ENCODE data around the gene AKAP1.

The AKAP1 gene

GRCh38 chr17:57084802-57085447, at the start of gene AKAP1:
TSS of gene AKAP1 (plus strand) at chr17:57085246. CDS start at chr17:57105465, 20,219 bp downstream.
- DNase-seq (ENCODE audit: low spot score) = peak; percentile 94

GRCh38 chr17:57035971-57036481, 49.0 kb upstream of the AKAP1 start:
- no peak for DNase-seq (ENCODE audit: low spot score)

- DNase-seq (ENCODE audit: low spot score) = no peak
These were observed 47.6 kb upstream of the AKAP1 start for GRCh38 chr17:57037411-57037810.

DNA sequence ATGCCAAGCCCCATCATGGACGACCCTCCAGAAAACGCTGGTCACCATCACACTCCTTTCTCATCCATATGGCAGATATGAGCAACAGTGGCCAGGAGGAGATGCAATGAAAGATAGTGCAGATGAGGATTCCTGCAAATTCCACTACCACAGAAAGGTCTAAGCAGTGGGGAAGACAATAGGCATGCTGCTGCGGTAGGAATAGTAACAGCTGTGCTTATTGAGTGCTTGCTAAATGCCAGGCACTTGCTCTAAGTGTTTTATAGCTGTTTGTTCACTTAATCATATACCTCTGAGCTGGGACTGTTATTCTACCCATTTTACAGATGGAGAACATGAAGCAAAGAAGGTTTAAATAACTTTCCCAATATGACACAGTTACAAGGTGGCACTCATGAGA, 46.6 kb upstream of the AKAP1 start:
- DNase-seq (ENCODE audit: low spot score) = no peak

DNA sequence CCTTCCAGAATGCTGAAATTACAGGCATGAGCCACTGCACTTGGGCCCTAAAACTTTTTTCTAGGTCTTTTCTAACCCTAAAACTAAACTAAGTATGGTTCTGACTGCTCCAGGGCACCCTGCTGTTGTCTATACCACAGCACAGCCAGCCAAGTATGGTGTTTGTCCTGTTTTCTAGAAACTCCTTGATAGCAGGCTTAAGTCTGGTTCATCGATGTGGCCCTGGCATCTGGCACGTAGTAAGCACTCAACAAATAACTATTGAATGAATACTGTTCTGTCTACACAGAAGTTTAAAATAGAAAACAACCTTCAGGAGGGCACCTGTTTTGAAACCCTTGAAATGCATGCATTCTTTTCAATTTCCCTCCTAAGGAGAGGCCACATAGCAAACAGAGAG, 44.5 kb upstream of the AKAP1 start:
- no peak for DNase-seq (ENCODE audit: low spot score)

DNA sequence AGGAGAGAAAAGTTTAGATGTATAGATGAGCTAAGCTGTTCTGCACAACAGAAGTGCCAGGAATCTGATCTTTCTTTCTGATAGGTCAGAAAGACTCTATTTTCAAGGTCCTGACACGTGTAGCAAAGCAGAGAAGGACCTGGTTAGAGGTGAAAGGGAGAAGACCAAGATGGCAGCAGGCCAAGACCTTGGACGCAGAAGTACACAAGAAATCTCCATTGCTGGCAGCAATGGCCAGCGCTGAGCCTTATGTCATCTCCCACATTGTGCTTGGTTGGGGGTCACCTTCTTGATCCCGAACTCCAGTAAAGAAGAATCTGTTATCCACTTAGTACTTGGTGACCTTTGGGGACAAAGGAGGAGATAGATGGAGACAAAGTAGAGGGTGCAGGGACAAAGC, 41.8 kb upstream of the AKAP1 start:
- DNase-seq (ENCODE audit: low spot score) = no peak

DNA sequence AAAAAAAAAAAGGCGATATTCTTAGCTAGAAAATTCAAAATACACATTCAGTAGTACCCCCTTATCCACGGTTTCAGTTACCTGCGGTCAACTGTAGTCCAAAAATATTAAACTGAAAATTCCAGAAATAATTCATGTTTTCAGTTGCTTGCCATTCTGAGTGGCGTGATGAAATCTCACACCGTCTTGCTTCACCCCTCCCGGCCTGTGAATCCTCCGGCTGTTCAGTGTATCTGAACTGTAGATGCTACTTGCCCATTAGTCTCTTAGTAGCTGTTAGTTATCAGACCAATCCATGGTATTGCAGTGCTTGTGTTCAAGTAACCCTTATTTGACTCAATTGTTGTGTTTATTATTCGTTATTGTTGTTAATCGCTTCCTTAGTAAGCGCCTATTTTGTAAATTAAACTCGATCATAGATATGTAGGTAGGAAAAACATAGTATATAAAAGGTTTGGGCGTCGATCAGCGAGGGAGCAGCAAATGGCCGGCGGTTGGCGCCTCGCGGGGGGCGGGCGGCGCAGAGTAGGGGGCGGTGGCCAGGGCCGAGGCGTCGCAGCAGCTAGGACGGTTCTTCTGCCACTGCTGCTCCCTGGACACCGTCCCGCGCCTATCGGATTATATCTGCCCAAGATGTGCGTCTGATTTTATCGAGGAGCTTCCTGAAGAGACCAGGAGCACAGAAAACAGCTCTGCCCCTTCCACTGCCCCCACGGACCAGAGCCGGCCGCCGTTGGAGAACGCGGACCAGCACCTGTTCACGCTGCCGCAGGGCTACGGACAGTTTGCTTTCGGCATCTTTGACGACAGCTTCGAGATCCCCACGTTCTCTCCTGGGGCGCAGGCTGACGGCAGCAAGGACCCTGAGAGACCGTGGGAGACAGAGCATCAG, 39.8 kb upstream of the AKAP1 start:
- no peak for DNase-seq (ENCODE audit: low spot score)

DNA sequence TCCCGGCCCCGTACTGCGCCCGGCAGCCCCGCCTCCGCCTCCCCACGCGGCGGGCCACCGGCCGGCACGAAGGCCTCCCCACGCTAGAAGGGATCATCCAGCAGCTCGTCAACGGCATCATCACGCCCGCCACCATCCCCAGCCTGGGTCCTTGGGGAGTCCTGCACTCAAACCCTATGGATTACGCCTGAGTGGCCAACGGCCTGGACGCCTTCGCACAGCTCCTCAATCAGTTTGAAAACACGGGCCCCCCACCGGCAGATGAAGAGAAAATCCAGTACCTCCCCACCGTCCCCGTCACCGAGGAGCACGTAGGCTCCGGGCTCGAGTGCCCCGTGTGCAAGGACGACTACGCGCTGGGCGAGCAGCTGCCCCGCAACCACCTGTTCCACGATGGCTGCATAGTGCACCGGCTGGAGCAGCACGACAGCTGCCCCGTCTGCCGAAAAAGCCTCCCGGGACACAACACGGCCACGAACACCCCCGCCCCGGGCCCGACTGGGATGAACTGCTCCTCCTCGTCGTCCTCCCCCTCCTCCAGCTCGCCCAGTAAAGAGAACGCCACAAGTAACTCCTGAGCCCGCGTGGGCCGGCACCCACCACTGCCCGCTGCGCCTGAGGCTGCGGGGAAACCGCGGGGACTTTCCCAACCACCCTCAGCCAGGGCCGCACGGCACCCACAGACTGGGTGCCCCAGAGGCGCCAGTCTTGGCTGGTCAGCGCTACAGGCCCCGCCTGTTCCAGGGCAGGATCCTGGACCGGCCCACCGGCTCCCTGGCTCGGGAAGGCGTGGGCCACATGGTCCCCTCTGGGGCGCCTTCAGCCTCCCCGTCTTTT, 39.0 kb upstream of the AKAP1 start:
- no peak for DNase-seq (ENCODE audit: low spot score)

DNA sequence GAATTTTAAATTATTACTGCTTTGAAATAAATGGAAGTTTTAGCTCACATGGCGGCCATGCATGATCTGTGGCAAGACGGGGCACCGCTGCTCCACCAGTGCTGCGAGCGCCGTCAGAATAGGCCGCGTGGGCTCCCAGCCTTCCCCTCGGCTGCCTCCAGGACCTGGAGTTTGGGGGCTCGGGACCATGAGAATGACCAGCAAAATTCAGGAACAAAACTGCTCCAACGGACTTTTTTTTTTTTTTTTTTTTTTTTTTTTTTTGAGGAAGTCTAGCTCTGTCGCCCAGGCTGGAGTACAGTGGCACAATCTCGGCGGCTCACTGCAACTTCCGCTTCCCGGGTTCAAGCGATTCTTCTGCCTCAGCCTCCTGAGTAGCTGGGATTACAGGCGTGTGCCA, 38.3 kb upstream of the AKAP1 start:
- no peak for DNase-seq (ENCODE audit: low spot score)

DNA sequence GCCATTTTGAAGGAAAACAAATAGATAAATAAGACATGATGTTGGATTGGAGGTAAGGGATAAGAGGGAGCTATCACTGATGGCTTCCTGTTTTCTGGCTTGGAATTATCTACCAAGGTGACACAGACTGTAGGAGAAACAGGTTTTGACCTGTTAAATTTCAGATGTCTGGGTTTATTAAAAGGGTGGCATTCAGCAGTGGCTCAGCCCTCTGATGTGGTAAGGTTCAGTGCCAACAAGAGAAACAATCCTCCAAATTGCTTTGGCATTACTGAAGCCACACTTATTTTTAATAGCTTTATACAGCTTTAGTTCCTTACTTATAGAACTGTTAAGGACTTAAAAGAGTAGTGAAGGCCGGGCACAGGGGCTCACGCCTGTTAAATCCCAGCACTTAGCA, 37.0 kb upstream of the AKAP1 start:
- DNase-seq (ENCODE audit: low spot score) = no peak

- DNase-seq (ENCODE audit: low spot score) = no peak
These were observed 34.7 kb upstream of the AKAP1 start for GRCh38 chr17:57050306-57050705.

DNA sequence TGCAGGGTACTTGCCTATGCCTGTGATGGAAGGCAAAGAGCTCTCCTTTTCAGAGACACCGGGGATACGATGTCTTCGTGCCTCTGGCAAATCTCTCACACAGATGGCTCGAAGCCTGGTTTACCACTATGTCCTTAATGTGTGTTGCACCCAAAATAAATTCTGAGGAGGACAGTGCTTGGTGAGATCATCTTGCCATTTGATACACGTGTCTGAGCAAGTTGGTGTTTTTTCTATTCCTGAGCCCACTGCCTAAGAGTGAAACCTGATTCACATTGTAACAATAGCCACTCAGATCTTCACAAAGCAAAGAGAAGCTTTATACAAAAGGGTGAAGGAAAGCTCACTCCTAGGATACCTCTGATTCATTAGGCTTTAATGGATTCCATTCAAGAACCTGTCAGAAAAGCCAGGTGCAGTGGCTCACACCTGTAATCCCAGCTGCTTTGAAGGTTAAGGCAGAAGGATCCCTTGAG, 33.1 kb upstream of the AKAP1 start:
- no peak for DNase-seq (ENCODE audit: low spot score)

GRCh38 chr17:57062865-57063264, 22.2 kb upstream of the AKAP1 start:
- DNase-seq (ENCODE audit: low spot score) = no peak

DNA sequence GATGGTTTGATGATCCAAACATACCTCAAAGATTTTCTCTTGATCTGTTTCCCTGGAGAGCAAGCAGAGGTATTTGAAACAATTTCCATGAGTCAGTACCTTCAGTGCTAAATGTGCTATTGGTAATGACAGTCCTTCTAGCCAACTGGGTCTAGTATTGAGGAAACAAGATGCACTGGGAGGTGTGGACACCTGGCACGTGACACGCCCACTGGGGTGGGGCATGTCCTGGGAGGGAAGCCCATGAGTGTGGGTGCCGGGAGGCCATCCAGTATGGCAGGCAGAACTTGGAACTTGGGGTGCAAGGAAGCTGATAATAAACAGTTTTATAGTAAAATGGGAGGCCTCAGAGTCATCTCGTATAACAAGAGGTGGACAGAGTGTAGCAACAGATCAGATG, 17.9 kb upstream of the AKAP1 start:
- no peak for DNase-seq (ENCODE audit: low spot score)

DNA sequence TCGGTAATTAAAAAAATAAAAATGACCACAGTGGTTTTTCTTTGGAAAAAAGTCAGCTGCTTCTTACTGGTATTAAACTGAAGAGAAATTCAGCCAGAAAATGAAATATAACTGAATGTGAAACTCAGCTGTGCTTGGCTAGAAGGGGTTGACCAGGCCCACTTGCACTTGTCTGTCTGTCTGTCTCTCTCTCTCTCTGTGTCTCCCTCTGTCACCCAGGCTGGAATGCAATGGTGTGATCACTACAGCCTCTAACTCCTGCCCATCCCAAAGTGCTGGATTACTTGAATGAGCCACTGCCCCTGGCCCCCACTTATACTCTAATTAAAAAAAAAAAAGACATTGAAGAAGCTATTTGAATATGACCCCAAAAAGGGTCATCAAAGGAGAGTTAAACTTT, 17.3 kb upstream of the AKAP1 start:
- DNase-seq (ENCODE audit: low spot score) = no peak

DNA sequence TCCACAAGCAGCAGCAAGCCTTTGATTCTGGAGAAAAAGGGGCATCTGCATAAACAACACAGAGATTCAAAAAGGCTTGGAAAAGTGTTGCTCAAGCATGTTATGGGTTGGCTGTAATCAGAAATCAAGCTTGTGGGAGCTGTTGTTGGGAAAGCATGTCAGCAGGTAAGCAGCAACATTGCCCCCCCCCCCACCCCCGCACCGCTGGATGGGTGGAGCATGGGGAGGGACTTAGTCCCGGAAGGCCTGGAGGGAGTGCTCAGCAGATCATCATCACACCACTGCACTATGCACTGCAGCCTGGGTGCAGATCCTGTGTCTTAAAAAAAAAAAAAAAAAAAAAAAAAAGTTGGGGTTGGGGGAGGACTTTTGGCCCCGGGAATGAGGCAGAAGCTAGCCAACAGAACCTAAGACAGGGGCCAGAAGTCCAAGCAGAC, 16.8 kb upstream of the AKAP1 start:
- no peak for DNase-seq (ENCODE audit: low spot score)

DNA sequence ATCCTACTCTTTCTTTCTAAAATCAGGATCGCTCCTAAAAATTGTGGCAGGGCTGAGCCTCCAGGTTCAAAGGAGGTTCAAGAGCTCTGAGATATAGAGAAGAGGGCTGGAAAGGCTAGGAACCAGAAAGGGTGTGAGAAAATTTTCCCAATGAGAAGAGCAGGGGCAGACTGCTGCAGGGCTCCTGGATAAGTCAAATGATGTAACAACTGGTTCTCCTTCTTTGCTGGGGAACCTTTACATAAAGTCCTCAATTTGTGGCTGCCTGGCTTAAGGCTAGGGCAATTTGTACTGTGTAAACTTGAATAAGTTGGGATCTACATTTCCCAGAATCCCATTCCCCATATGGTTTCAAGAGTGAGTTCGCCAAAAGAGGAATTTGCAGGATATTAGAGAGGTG, 16.3 kb upstream of the AKAP1 start:
- no peak for DNase-seq (ENCODE audit: low spot score)

- no peak for DNase-seq (ENCODE audit: low spot score)
These were observed 12.8 kb upstream of the AKAP1 start for GRCh38 chr17:57071991-57072944.

DNA sequence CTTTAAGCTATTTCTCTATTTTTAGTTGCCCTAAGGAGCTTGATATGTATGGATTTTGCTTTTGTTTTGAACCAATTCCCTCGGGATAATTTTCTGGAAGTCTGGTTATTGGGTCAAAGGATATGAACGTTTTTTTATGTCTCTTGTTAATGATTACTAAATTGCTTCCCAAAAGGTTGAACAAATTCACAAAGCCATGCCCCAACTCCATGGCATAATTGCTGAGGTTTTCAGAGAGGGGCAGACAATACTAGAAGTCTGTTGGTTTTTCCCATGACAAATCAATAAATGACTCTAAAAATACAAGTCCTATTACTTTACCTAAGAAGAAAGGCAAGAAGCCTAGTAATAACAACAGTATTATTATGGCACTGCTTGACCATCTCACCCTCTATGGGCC, 11.4 kb upstream of the AKAP1 start:
- DNase-seq (ENCODE audit: low spot score) = no peak

DNA sequence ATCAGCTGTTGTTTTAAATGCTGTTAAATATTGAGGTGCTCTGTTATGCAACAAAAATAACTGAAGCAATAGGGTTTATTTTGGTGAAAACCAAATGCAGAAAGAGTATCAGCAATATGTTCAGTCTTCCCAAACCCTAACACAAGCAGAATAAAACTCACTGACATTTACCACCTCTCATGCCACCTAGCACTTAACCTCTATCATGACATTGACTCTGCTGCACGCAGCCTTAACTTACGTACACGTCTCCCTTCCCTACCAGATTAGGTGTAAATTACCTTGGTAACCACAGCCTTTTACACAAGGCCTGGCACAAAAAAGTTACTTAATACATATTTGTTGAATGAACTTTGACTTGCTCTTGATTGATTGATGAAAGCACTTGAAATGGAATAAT, 9.9 kb upstream of the AKAP1 start:
- DNase-seq (ENCODE audit: low spot score) = no peak

GRCh38 chr17:57075785-57076184, 9.3 kb upstream of the AKAP1 start:
- DNase-seq (ENCODE audit: low spot score) = no peak
